ENCODE measurements around the gene PPP1R2B. TPM values are rescaled to one million over a fixed set of nuclear protein-coding genes. Genes with fewer than 3 reads are reported as not detected.

The PPP1R2B gene
- total RNA-seq, 1 donor from 2014 or later: not detected

DNA sequence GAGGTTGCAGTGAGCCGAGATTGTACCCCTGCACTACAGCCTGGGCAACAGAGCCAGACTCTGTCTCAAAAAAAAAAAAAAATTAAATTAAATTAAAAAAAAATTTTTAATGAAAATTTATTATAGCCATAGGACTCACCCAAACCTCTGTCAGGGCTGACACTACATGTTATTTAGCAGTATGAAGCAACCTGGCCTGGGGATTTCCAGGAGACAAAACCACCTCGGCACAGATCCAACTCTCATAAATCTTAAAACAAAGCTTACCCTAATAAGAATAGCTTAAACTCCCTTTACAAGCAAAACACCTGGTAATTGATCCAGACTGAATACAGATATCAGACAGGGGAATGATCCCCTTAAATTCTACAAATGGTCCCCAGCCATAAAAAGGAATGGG is 38.4 kb downstream of the PPP1R2B start:
- H3K27ac Mint-ChIP-seq (ENCODE audit: unreplicated experiment): no peak overlapping the region
- H3K4me3 Mint-ChIP-seq (ENCODE audit: unreplicated experiment): no peak overlapping the region
- no peaks in the 10 kb centered on the region for H3K36me3 Mint-ChIP-seq (ENCODE audit: low read depth, unreplicated experiment)
- DNase-seq (ENCODE audit: low spot score): no peak
- peaks cover 1% of the 10 kb centered on the region for H3K27me3 Mint-ChIP-seq (ENCODE audit: unreplicated experiment)
- no peaks in the 10 kb centered on the region for H3K9me3 Mint-ChIP-seq (ENCODE audit: unreplicated experiment)
- peaks cover 16% of the 10 kb centered on the region for H3K4me1 Mint-ChIP-seq (ENCODE audit: unreplicated experiment)
- TF ChIP-seq CTCF (IDR thresholded peaks at IDR 0.05; ENCODE audit: unreplicated experiment): no peak

DNA sequence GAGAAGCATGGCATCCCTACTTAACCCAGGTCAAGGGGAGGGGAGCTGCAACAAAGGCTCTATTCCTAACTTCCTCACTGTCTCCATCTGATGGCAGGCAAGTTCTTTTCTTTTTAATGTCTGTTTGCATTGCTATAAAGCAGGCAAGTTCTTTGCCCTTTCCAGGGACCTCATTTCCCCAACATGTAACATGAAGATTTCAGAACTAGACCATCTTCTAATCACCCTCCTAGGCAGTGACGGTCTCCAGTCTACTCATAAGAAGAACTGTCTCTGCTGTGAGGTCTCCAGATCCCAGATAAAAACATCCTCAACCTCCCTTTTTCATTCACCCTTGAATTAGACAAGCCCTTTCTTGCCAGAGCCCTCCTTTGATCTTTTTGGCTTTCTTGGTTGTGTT is 42.1 kb downstream of the PPP1R2B start:
- no peak for DNase-seq (ENCODE audit: low spot score)
- Mint-ChIP-seq H3K4me3 (ENCODE audit: unreplicated experiment) (no peak overlapping the region), H3K4me1 (ENCODE audit: unreplicated experiment) (peaks cover 16% of the 10 kb centered on the region), H3K27ac (ENCODE audit: unreplicated experiment) (no peak overlapping the region), H3K36me3 (ENCODE audit: low read depth, unreplicated experiment) (no peaks in the 10 kb centered on the region), H3K9me3 (ENCODE audit: unreplicated experiment) (no peaks in the 10 kb centered on the region), H3K27me3 (ENCODE audit: unreplicated experiment) (peaks cover 1% of the 10 kb centered on the region)
- no peak for TF ChIP-seq CTCF (IDR thresholded peaks at IDR 0.05; ENCODE audit: unreplicated experiment)

DNA sequence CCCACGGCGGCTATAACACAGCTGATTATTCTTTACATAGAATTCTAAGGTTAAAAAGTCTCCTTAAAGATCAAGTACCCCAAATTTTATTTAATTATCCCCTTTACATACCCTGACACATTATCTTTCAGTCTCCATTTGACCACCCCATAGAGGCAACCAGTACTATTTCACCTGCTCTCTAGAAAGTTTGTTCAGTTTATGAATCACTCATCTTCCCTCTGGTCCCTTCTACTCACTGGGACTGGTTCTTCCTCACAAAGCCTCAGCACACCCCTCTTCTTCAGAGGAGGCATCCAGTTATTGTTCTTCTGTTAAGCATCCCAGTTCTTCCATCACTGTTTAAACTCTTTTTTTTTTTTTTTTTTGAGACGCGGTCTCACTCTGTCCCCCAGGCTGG is 42.8 kb downstream of the PPP1R2B start:
- H3K27ac Mint-ChIP-seq (ENCODE audit: unreplicated experiment): no peak overlapping the region
- peaks cover 1% of the 10 kb centered on the region for H3K27me3 Mint-ChIP-seq (ENCODE audit: unreplicated experiment)
- H3K4me1 Mint-ChIP-seq (ENCODE audit: unreplicated experiment): peaks cover 16% of the 10 kb centered on the region
- no peak for DNase-seq (ENCODE audit: low spot score)
- no peaks in the 10 kb centered on the region for H3K9me3 Mint-ChIP-seq (ENCODE audit: unreplicated experiment)
- no peaks in the 10 kb centered on the region for H3K36me3 Mint-ChIP-seq (ENCODE audit: low read depth, unreplicated experiment)
- TF ChIP-seq CTCF (IDR thresholded peaks at IDR 0.05; ENCODE audit: unreplicated experiment): no peak
- no peak overlapping the region for H3K4me3 Mint-ChIP-seq (ENCODE audit: unreplicated experiment)

GRCh38 chr5:156893517-156893916 is 43.4 kb downstream of the PPP1R2B start:
- peaks cover 16% of the 10 kb centered on the region for H3K4me1 Mint-ChIP-seq (ENCODE audit: unreplicated experiment)
- no peaks in the 10 kb centered on the region for H3K9me3 Mint-ChIP-seq (ENCODE audit: unreplicated experiment)
- peaks cover 1% of the 10 kb centered on the region for H3K27me3 Mint-ChIP-seq (ENCODE audit: unreplicated experiment)
- DNase-seq (ENCODE audit: low spot score): no peak
- H3K4me3 Mint-ChIP-seq (ENCODE audit: unreplicated experiment): no peak overlapping the region
- no peaks in the 10 kb centered on the region for H3K36me3 Mint-ChIP-seq (ENCODE audit: low read depth, unreplicated experiment)
- no peak for TF ChIP-seq CTCF (IDR thresholded peaks at IDR 0.05; ENCODE audit: unreplicated experiment)
- no peak overlapping the region for H3K27ac Mint-ChIP-seq (ENCODE audit: unreplicated experiment)

- Mint-ChIP-seq H3K27ac (ENCODE audit: unreplicated experiment) (no peak overlapping the region), H3K4me3 (ENCODE audit: unreplicated experiment) (no peak overlapping the region), H3K9me3 (ENCODE audit: unreplicated experiment) (no peaks in the 10 kb centered on the region), H3K27me3 (ENCODE audit: unreplicated experiment) (peaks cover 1% of the 10 kb centered on the region), H3K36me3 (ENCODE audit: low read depth, unreplicated experiment) (no peaks in the 10 kb centered on the region), H3K4me1 (ENCODE audit: unreplicated experiment) (peaks cover 10% of the 10 kb centered on the region)
- TF ChIP-seq CTCF (IDR thresholded peaks at IDR 0.05; ENCODE audit: unreplicated experiment): no peak
- no peak for DNase-seq (ENCODE audit: low spot score)
Measured at GRCh38 chr5:156896546-156896945, 46.5 kb downstream of the PPP1R2B start.

Other genes with a start within 250 kb of the PPP1R2B start
- gene TIMD4, start 112.9 kb downstream of the PPP1R2B start, total RNA-seq (ENCODE audit: unreplicated experiment): not detected
- not detected for gene HAVCR1, start 208.8 kb downstream of the PPP1R2B start, total RNA-seq (ENCODE audit: unreplicated experiment)

Measured in endothelial cell (in vitro differentiated cells).